Measurements from ENCODE around the gene COQ7.

Gene COQ7

GRCh38 chr16:19086322-19087199 lies 19.1 kb downstream of the COQ7 start:
- DNase-seq, result peak; percentile 58

- no peak for DNase-seq
Observed at GRCh38 chr16:19088341-19088916, 21.0 kb downstream of the COQ7 start.

GRCh38 chr16:19089410-19089955 lies 22.1 kb downstream of the COQ7 start:
- no peak for DNase-seq

DNA sequence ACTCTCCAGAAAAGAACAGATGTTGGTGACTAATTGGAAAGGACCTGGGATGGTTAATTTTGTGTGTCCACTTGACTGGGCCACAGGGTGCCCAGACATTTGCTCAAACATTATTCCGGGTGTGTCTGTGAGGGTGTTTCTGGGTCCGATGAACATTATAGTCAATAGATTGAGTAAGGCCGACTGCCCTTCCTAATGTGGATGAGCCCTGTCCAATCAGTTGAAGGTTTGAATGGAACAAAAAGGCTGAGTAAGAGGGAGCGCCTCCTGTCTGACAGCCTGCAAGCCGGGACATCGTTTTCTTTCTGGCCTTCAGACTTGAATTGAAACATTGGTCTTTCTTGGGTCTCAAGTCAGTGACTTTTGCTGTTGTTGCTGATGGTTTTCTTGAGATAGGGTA lies 23.5 kb downstream of the COQ7 start:
- DNase-seq, result no peak

DNA sequence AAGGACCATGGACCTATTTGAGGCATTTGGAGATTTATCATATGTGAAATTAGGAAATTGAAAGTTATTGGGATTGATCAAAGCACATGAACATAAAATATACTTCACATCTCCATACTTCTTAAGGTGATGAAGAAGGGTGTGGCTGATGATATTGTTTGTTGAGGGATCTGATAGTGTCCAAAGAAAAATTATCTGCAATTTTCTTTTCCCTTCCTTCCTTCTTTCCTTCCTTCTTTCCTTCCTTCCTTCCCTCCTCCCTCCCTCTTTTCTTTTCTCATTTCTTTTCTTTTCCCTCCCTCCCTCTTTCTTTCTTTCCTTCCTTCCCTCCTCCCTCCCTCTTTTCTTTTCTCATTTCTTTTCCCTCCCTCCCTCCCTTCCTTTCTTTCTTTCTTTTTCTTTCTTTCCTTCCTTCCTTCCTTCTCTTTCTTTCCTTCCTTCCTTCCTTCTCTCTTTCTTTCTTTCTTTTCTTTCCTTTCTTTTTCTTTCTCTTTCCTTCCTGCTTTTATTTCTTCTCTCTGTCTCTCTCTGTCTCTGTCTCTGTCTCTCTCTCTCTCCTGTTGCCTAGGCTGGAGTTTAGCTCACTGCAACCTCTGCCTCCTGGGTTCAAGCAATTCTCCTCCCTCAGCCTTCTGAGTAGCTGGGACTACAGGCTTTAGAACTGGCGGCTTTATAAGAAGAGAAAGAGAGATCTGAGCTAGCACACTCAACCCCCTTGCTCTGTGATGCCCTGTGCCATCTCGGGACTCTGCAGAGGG lies 25.4 kb downstream of the COQ7 start:
- no peak for DNase-seq

DNA sequence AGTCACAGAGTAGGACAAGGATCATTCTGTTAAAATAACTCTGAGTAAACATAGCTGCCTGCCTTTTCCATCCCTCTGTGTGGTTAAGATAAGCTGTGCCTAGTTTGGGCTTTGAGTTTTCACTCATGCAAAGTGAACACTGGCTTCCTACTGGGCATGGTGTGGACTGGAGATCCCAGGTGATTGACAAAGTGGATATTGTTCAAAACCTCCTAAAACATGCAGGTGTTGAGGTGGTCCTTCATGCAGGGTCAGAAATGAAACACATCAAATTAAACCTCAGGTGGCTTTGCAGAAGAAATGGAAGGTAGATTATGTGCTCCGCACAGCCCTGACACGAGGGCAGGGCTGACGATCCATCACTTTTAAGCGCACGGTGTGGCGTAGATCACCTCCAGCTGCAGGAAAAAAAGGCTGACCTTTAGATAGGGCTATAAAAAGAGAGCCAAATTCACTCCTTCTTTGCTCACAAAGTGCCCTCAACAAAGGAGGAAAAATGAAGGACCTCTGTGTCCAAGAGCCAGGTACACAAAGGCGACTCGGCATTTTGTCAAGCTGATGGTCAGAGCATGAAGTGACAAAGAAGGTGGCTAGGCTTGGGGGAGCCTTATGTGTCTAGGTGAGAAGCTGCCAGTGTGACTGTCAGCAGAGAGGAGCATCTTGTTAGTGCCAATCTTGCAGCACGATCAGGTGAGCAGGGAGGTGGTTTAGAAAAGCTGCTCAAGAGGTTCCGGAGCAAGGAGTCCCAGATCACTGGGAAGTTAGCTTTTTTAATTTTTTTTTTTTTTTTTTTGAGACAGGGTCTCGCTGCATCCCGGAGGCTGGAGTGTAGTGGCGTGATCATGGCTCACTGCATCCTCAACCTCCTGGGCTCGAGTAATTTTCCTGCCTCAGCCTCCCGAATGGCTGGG lies 26.5 kb downstream of the COQ7 start:
- DNase-seq, result no peak

DNA sequence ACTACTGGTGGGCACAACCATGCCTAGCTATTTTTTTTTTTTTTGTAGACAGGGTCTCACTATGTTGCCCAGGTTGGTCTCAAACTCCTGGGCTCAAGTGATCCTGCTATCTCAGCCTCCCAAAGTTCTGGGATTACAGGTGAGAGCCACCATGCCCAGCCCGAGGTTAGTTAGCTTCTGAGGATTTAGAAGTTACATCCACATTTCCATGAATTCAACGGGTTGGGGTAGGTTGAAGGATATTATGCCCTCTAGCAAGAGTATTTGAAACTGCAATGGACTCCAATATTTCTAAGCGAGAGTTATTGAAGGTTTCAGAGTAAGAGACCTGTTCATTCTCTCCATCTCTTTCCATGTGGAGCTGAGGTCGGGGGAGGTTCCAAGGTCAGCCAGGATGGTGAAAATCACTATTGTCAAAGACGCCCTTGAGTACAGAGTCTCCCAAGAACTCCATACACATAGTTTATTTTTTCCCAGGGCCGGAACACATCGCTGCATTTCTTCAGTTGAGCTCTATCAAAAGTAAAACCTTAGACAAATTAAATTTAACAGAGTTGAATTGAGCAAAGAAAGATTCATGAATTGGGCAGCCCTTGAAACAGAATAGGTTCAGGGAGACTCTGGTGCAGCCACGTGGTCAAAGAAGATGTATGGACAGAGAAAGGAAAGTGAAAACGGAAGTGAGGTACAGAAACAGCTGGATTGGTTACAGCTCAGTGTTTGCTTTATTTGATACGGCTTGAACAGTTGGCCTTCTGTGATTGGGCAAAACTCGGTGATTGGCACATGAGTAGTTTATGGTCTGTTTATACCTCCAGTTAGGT lies 27.3 kb downstream of the COQ7 start:
- no peak for DNase-seq

- no peak for DNase-seq
Observed at GRCh38 chr16:19095654-19096053, 28.2 kb downstream of the COQ7 start.

GRCh38 chr16:19098173-19098572 lies 30.8 kb downstream of the COQ7 start:
- DNase-seq, result no peak

DNA sequence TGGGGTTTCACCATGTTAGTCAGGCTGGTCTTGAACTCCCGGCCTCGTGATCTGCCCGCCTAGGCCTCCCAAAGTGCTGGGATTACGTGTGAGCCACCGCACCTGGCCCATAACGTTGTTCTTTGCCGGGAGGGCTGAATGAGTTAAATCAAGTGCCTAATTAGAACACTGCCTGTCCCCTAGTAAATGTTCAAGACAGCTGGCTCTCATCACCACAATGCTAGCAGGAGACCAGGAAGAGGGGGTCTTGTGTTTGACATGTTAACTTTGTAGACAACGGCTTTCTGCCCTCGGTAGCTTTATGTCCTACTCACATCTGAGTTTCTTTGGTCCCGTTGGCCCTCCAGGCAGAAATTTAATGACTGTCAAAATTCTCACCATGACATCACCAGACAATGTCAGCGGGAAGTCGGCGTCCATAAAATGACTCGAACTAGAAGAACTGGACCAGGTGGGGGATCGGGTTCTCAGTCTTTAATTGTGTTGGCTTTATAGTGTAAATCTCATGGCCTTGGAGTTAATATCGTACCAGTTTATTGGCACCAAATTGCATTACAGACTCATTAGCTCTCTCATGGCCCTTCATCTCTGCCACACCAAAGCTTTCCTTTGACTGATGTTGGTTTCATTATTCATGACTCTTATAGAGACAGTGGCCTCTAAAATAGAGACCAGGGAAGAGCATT lies 34.9 kb downstream of the COQ7 start:
- no peak for DNase-seq

- no peak for DNase-seq
Observed at GRCh38 chr16:19104607-19105006, 37.2 kb downstream of the COQ7 start.

GRCh38 chr16:19105131-19105530 lies 37.7 kb downstream of the COQ7 start:
- DNase-seq, result no peak

DNA sequence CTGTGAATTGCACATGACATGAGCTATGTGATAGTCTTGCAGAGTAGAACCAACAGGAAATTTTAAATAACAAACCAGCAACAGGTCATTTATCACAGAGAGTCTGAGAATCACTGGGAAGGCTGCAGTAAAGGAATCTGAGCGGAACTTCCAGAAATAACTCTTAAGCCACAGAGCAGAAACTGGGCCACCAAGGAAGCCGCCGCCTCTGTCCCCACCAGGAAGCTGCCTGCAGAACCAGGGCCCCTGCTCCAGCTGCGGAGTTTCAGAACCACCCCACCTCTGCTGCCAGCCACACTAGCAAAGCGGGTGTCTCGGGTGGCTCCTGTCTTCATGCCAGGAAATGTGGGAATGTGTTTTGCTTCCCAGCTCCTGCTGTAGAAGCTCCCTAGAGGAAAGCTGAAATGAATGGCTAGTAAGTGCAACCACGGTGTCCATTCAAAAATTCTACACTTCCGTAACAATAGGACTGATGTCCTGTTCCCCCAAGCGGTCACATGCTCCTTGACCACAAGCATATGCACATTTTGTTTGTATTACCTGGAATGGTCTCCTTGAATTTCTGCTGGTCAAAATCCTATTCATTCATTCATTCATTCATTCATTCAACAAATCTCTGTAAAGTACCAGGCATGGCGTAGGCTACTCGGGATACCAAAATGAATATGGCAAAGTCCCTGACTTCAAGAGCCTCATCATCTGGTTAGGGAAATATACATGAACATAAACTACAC lies 38.6 kb downstream of the COQ7 start:
- DNase-seq, result no peak

GRCh38 chr16:19106625-19107020 lies 39.2 kb downstream of the COQ7 start:
- DNase-seq, result no peak

DNA sequence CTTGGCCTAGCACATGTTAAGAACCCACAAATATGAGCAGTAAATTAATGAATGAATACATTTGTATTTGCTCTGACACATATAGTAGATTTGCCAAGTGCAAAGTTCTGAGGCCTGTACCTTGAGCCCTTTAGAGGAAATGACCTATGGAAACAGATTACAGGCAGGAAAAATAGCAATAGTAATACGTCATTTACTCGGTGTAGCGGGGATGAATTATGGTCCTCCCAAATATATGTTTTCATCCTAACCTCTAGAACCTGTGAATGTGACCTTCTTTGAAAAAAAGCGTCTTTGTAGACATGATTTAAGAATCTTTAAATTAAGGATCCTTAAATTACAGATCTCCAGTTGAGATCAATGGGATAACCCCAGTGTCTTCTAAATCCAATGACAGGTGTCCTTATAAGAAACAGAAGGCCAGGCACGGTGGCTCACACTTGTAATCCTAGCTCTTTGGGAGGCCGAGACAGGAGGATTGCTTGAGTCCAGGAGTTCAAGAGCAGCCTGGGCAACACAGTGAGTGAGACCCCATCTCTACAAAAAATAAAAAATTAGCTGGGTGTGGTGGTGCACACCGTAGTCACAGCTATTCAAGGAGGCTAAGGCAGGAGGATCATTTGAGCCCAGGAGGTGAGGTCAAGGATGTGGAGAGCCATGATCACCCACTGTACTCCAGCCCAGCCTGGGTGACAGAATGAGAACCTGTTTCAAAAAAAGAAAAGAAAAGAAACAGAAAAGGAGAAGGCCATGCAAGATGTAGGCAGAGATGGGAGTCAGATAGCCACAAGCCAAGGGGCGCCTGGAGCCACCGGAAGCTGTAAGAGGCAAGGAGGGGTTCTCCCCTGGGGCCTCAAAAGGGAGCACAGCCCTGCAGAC lies 41.2 kb downstream of the COQ7 start:
- DNase-seq, result no peak

DNA sequence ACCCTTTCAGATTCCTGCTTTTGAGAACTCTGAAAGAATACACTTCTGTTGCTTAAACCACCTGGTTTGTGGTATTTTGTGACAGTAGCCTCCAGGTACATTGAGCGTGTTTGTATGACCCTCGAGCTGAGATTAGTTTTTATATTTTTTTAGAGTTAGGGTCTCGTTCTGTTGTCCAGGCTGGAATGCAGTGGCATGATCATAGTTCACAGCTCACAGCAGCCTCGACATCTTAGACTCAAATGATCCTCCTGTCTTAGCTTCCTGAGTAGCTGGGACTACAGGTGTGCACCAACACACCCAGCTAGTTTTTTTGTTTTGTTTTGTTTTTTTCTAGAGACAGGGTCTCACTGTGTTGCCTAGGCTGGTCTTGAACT lies 41.9 kb downstream of the COQ7 start:
- DNase-seq, result no peak

DNA sequence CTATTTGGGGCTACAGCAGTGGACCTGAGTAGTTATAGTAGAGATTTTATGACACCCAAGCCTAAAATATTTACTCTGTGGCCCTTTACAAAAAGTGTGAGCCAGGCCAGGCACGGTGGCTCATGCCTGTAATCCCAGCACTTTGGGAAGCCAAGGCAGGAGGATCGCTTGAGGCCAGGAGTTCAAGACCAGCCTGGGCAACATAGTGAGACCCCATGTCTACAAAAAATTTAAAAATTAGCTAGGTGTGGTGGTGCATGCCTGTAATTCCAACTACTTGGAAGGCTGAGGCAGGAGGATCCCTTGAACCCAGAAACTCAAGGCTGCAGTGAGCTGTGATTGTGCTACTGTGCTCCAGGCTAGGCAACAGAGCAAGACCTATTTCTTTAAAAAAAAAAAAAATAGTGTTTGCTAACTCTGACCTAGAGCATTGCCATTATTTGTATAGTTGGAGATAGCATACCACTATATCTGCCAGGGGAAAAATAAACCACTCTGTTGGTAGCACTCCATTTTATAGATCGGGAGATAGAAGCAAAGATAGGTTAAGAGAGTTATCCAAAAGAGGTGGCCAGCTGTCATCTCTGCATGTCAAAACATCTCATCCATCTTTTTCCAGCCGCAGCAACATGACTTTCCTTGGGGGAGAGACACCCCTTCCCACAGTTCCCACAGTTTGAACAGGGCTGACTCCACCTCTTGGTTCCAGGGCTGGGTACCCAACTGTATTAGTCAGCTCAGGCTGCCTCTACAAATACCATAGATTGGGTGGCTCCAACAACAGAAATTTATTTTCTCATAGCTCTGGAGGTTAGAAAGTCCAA lies 43.3 kb downstream of the COQ7 start:
- DNase-seq, result no peak

GRCh38 chr16:19112099-19112407 lies 44.6 kb downstream of the COQ7 start:
- no peak for DNase-seq
